AG10803 (cell line): ENCODE measurements around the gene APOB.

Source experiments
- DNase-seq: peaks from one replicate; pipeline ENCODE4 v3.0.0; 2010; ENCODE audit warnings: low read depth
- H3K4me3 ChIP-seq: 2 replicates; pipeline ENCODE4 v1.5.1; 2011; ENCODE audit warnings: mild to moderate bottlenecking, low read length, control low read depth
- TF ChIP-seq, protein P1 (sequence below): conservative IDR thresholded peaks from 2 replicates; pipeline ENCODE4 v1.5.1; 2011; ENCODE audit warnings: mild to moderate bottlenecking, low read length, control low read depth, inconsistent platforms

Gene APOB

DNA sequence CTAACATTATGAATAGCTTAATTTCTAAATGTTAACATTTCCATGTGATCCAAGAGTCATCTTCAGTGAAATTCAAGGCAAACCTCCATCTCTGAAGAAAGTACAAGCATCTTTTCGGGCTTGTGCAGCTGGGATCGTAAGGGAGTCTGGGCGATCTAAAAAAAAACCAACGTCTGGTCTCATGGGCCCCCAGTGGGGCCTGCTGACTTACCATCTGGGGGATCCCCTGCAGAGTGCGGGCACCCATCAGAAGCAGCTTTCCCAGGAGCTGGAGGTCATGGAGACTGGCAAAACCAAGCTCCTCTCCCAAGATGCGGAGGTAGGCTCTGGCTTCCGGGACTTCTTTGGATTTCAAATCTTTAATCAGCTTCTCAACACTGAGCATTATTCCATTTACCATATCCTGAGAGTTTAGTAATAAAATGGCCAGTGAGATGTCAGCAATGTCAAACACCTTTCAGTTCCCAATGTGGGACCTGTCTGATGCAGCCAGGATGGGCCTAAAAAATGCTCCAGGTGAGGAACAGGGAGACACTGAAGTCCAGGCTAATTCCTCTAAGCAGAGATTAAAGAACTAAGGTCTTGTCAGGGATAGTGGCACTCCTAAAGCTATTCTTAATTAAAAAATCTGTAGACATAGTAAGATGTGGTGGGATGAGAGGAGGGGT is 19.0 kb downstream of the APOB start:
- TF ChIP-seq, protein P1, sequence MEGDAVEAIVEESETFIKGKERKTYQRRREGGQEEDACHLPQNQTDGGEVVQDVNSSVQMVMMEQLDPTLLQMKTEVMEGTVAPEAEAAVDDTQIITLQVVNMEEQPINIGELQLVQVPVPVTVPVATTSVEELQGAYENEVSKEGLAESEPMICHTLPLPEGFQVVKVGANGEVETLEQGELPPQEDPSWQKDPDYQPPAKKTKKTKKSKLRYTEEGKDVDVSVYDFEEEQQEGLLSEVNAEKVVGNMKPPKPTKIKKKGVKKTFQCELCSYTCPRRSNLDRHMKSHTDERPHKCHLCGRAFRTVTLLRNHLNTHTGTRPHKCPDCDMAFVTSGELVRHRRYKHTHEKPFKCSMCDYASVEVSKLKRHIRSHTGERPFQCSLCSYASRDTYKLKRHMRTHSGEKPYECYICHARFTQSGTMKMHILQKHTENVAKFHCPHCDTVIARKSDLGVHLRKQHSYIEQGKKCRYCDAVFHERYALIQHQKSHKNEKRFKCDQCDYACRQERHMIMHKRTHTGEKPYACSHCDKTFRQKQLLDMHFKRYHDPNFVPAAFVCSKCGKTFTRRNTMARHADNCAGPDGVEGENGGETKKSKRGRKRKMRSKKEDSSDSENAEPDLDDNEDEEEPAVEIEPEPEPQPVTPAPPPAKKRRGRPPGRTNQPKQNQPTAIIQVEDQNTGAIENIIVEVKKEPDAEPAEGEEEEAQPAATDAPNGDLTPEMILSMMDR = no peak
- H3K4me3 ChIP-seq = no peak overlapping the region
- DNase-seq = no peak

GRCh38 chr2:21024198-21024597 is 19.7 kb downstream of the APOB start:
- no peak overlapping the region for H3K4me3 ChIP-seq

DNA sequence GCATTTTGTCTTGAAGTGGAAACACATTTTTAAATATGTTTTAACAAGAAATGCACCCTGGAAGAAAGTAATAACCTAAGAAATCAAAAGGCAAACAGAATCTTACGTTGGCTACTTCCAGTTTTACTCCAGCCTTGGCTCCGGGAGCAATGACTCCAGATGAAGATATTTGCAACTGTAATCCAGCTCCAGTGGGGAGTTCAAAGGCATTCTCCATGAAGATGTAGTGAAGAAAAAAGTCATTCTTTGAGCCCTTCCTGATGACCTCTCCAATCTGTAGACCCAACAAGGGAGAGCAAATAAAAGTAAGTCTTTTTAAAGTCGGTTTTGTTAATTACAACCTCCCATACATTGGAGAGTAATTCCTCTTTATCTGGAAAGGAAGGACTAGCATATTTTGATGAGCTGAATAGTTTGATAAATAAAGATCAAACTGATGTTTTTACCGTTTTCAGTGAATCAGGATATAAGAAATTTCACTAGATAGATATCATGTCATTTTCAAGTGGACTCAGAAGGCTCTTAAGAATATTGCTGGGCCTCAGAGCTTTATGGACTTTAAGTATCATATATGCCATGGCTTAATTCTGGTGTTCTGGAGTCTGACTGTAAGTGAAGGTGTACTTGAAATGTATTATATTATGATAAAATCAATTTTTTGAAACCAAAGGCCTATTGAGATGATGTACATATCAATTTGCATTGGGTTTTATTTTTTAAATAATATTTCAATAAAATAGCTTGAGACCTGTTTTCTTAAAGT is 20.3 kb downstream of the APOB start:
- TF ChIP-seq, protein P1 = no peak

More at GRCh38 chr2:21024198-21024597, 19.7 kb downstream of the APOB start:
- TF ChIP-seq, protein P1 = no peak
- no peak for DNase-seq

DNA sequence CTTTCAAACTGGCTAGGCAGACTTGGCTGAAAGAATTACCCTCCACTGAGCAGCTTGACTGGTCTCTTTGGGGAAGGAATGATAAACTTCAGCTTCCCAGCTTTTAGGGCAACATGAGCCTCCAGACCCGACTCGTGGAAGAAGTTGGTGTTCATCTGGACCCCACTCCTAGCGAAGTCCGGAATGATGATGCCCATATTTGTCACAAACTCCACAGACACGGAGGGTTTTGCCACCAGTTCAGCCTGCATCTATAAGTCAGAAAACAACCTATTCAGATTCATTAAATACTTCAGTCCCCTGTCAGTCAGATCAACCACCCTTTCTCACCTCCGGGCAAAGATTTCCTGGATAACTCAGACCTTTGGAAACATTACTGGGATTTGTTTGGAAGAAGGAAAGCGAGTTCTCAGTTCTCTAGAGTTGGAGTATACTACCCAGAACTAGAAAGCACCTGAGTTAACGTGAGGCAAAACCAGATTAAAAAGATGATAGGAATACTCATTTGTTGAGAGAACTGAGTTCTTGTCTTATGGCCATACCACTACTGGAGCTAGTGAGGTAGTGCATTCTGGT is 21.0 kb downstream of the APOB start:
- DNase-seq = no peak
- TF ChIP-seq, protein P1 = no peak
- H3K4me3 ChIP-seq = no peak overlapping the region

More for the DNA sequence above, 20.3 kb downstream of the APOB start:
- DNase-seq = no peak
- no peak overlapping the region for H3K4me3 ChIP-seq

DNA sequence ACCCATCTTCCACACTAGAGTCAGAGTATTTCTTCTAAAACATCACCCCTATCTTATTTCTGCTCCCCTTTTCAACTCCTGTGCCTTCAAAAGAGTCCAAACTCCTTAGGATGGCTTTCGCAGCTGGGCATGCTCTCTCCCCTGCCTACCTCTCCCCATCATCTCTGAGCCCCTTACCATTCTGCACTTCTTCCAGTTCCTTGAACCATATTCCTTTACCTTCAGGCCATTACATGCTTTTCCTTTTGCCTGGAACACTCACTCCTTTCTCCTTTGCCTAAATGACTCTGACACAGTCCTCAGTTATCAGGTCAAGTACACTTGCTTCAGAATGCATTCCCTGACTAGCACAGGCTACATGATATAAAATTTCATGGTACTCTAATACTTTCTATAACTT is 22.4 kb downstream of the APOB start:
- H3K4me3 ChIP-seq = no peak overlapping the region
- TF ChIP-seq, protein P1 = no peak

DNA sequence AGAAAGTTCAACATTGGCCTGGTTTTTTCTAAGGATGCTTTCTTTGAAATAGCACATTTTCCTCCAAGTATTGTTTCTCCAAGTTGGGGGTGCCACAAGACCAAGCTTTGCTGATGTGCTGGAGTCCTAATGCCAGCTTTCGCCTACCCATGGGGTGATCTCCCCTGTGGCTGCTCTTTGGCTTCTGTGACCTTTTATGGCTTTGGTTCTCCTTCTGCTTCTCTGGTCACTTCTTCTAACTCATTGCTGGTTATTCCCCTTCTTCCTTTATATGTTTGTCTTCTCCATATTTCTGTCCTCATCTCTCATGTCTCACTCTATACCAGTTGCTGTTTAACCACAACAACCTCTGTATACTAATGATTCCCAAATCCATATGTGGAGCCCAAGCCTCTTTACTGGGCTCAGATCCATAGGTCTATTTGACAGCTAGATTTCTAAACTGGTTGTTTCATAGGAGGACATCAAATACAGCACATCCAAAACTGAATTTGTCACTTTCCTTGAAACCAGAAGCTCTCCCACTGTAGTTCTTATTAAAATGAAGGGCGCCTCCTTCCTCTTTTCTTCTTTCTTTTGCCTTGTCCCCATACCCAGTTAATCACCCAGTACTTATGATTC is 23.1 kb downstream of the APOB start:
- no peak overlapping the region for H3K4me3 ChIP-seq
- TF ChIP-seq, protein P1 = no peak
- DNase-seq = no peak

More for the DNA sequence above, 22.4 kb downstream of the APOB start:
- DNase-seq = no peak
